Jurkat, Clone E6-1 (cell line): Measurements from ENCODE around the gene PPP1R1B. TPM values are rescaled to one million over a fixed set of nuclear protein-coding genes. Genes with fewer than 3 reads are reported as not detected.
"Not testable (repeated sequence)": the region's sequence is repeated elsewhere in the genome, so short reads cannot be mapped to it uniquely, and the experiment has no call there.

Experiments used
- DNase-seq: peaks from one replicate; pipeline ENCODE4 v3.0.0-alpha.2; 2011; ENCODE audit warnings: low read depth, low spot score
- H3K4me3 ChIP-seq: 2 replicates; pipeline ENCODE4 v1.5.1; 2011; ENCODE audit warnings: mild to moderate bottlenecking, low read length, control low read depth, moderate library complexity
- polyA plus RNA-seq: library from polyadenylated mRNA; unstranded; fragments of >200 nt; gene quantifications from one replicate; pipeline ENCODE4 v1.2.1, GENCODE V29; 2012; ENCODE audit warnings: missing spikeins; ENCODE audit not compliant: insufficient read length, insufficient read depth

The PPP1R1B gene
- polyA plus RNA-seq = not detected

GRCh38 chr17:39626171-39627046 lies at the start of gene PPP1R1B:
Gene PPP1R1B (plus strand): TSS chr17:39626952. CDS start chr17:39627393, 441 bp downstream.
- no peak for DNase-seq
- no peak within 1 kb of the TSS for H3K4me3 ChIP-seq

- H3K4me3 ChIP-seq = no peak overlapping the region
- no peak for DNase-seq
Observed at GRCh38 chr17:39578272-39578671, 48.5 kb upstream of the PPP1R1B start.

GRCh38 chr17:39579318-39580081 lies 47.3 kb upstream of the PPP1R1B start:
- no peak for DNase-seq
- no peak overlapping the region for H3K4me3 ChIP-seq

GRCh38 chr17:39580082-39580468 lies 46.7 kb upstream of the PPP1R1B start:
- DNase-seq = no peak
- no peak overlapping the region for H3K4me3 ChIP-seq

DNA sequence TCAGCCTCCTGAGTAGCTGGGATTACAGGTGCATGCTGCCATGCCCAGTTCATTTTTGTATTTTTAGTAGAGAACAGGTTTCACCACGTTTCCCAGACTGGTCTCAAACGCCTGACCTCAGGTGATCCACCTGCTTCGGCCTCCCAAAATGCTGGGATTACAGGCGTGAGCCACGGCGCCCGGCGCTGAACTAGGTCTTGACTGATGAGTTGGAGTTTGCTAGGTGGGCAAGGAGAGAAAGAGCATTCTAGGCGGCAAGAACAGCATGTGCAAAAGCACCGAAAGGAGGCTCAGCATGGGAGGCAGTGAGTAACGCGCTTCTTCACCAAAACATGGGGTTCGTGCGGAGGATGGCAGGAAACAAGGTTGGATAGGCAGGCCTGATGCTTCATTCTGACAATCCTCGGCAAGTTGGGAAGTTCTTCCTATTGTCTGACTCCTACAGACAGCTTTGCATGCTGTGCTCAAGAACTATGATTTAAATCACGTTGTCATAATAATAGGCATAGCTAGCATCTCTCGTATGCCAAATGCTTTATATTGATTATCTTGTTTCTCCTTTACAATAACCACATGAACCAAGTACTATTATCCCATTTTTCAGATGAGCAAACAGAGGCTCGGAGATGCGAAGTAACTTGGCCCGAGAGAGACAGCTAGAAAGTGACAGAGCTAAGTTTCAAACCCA lies 45.5 kb upstream of the PPP1R1B start:
- no peak overlapping the region for H3K4me3 ChIP-seq
- DNase-seq = no peak

GRCh38 chr17:39581759-39582085 lies 45.0 kb upstream of the PPP1R1B start:
- DNase-seq = no peak
- H3K4me3 ChIP-seq = no peak overlapping the region

DNA sequence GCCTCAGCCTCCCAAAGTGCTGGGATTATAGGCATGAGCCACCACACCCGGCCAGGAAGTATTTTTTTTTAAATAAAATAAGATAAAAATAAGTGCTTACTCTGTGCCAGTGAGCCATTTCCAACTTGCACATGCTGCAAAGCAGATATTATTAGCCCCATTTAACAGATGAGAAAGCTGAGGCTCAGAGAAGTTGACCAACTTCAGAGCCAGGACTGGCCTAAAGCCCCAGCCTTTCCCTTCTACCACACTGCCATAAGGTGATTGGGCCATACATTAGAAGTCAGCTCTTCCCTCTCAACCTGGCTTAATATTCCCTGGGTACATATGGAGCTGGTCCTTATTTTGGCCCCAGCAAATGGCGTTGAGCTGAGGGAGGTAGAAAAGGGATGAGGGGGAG lies 44.1 kb upstream of the PPP1R1B start:
- no peak for DNase-seq
- H3K4me3 ChIP-seq = no peak overlapping the region

DNA sequence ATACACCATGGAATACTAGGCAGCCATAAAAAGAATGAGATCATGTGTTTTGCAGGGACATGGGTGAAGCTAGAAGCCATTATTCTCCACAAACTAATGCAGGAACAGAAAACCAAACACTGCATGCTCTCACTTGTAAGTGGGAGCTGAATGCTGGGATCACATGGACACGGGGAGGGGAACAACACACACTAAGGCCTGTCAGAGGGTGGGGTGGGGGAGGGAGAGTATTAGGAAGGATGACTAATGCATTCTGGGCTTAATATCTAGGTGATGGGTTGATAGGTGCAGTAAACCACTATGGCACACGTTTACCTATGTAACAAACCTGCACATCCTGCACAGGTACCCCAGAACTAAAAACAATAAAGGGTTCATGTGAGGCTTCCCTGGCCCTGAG lies 36.6 kb upstream of the PPP1R1B start:
- DNase-seq, H3K4me3 ChIP-seq: not testable (repeated sequence)

DNA sequence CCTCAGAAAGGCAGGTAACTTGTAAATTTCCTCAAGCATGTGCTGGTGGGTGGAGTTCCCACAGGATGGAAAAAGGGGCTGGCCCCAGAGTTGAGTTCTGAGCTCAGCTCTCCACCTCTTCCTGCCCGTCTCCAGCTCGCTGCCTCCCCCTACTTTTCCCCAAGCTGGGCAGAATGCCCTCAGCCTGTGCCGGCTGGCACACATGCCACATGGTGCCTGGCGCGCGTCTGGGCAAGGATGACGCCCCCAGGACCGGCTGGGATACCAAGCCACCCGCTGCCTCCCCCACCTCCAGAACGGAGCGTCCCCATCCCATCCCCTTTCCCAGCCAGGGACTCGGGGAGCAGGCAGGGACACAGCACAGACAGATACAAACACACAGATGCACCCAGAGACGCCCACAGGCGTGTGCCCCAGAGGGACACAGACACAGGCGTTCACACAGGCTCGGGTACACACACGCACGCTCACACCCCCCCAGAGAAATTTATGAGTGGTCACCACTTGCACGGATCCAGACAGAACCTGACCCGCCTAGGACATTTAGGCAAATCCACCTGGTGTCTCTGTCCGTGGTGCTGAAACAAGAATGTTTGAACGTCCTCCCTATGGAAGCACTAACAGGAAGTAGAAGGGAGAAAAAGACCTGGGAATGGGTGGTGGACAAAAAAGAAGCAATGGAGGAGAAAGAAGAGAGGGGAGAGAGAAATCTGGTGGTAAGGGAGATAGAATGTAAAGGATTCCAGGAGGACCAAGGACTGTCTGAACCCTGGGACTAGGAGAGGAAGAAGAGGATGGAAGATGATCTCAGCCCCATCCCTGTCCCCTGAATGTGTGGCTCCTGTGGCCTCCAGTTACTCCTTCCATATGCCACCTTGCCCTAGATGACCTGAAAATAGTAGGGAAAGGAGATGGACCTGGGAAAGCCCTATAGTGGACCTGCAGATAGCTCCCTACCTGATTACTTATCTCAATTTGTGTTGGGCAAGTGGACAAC lies 34.5 kb upstream of the PPP1R1B start:
- DNase-seq = peak; percentile 40
- H3K4me3 ChIP-seq = no peak overlapping the region

- H3K4me3 ChIP-seq = no peak overlapping the region
- no peak for DNase-seq
Observed at GRCh38 chr17:39593371-39593770, 33.4 kb upstream of the PPP1R1B start.

DNA sequence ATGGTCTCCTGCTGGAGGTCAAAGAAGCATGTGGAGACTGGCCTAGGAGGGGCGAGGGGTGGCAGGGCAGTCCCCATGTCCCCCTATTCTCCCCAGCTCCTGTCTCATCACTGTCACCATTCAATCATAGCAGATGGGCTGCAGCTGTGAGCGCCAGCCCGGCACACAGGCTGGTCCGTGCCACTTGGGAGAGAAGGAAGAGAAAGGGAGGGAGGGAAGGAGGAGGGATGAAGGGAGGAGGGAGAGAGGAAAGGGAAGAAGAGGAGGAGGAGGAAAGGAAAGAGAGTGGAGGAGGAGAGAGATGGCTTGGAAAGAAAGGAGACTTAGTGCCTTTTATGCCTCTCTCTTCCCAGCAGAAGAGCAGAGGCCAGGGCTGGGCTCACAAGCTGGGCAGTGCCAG lies 31.5 kb upstream of the PPP1R1B start:
- H3K4me3 ChIP-seq = no peak overlapping the region
- no peak for DNase-seq

- no peak overlapping the region for H3K4me3 ChIP-seq
- no peak for DNase-seq
Observed at GRCh38 chr17:39595928-39596510, 30.7 kb upstream of the PPP1R1B start.

- no peak overlapping the region for H3K4me3 ChIP-seq
Observed at GRCh38 chr17:39596543-39597267, 30.0 kb upstream of the PPP1R1B start.

GRCh38 chr17:39597372-39598046 lies 29.2 kb upstream of the PPP1R1B start:
- no peak for DNase-seq
- H3K4me3 ChIP-seq = no peak overlapping the region

More at GRCh38 chr17:39596543-39597267, 30.0 kb upstream of the PPP1R1B start:
- DNase-seq = no peak

GRCh38 chr17:39598047-39598481 lies 28.7 kb upstream of the PPP1R1B start:
- H3K4me3 ChIP-seq = no peak overlapping the region
- DNase-seq = no peak

DNA sequence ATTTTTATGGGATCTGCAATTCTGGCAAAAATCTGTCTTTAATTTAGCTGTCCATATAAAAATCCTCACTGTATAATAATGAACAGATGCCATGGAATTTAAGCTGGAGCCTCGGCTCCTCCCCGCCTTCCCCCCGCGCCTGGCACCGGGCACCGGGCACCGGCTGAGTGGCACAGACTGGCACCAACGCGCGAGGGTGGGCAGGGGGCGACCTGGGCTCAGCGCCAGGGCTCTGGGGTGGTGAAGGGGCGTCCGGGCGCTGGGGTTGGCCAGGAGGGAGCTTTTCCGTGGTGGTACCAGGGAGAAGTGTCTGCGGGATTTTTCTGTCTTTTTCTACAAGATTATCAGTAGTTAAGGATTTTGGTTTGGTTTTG lies 28.1 kb upstream of the PPP1R1B start:
- H3K4me3 ChIP-seq = no peak overlapping the region
- no peak for DNase-seq

DNA sequence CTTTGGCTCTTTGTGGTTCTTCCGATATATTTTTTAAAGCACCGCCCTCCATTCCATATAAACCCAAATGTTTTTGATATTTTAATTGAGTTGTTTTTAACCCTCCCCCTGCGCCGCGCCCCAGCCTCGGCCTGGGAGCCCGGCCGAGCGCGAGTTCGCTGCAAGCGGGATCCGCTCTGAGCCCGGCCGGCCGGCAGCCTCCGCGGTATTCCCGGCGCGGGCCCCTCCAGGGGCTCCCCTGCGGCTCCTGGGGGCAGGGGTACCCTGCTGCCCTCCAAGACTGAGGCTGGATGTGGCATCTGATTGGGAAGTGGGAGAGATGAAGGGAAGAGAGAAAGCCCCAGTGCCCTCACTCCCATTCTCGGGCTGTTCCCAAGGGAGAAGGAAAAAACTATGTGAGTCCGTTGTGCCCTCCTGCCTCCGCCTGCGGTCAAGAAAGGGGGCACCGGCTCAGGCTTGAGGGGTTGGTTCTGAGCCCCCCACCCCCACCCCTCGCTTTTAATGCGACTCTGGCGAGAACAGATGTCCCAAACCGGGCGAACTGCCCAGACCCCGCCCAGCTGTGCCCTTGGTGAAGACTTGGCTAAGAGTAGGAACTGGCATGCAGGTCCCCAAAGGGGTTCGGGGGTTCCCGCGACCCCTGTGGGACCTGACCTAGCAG lies 27.6 kb upstream of the PPP1R1B start:
- no peak overlapping the region for H3K4me3 ChIP-seq
- DNase-seq = no peak
